Activated gamma-delta T cell treated with anti-CD3 and anti-CD28 coated beads, Interleukin-2, amount 50 U/mL, for 16 hours (primary cell): ENCODE measurements around the gene PLEKHA7.
"Not testable (repeated sequence)": the region's sequence is repeated elsewhere in the genome, so short reads cannot be mapped to it uniquely, and the experiment has no call there.

Source experiments
- DNase-seq: peaks from one replicate; pipeline ENCODE4 v3.0.0-alpha.2; 2020; ENCODE audit warnings: low read depth

PLEKHA7 gene

DNA sequence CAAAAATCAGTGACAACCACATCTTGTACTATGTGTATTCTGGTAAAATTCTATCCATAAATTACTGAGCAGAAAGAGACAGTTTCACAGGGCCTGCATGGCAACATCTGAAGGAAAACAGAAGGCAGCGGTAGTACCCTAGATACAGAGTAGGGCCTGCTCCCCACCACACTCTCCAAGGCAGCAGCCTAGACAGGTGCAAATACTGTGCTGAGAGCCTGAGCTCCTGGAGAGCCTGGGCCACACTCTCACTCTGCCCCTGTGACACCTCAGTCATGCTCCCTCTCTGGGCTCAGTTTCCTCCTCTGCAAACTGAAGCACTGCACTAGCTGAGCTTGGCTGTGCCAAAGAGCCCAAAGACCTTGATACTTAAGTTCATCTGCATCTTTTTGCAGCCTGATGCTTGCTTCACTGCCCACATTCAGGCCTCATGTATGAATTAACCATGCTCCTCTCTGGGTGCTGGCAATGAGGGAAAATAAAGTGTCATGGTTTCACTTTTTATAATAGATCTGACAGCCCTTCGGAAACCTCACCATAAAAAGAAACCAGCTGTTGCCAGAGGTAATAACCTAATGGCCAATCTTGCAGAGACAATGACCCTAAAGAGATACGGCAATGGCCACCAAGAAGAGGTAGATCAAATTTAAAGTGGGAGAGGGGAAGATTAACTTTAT is 104.7 kb downstream of the PLEKHA7 start:
- DNase-seq: no peak

DNA sequence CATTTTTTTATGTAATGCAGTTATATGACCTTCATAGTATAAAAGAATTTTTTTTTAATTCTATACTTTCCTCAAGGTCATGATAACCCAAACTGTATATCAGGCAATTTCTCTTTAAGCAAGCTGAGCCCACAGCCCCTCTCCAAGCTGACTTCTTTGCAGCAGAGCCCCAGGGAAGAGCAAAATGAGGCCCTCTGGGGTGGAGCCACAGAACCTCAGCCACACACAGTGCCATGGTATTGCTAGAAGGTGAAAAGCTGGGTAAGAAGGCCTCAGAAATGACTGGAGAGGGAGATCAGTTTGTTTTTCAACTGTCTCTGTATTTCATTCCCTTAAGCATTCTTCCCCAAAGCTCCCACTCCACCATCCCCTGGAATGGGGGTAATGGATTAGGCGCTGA is 108.8 kb downstream of the PLEKHA7 start:
- DNase-seq: no peak

DNA sequence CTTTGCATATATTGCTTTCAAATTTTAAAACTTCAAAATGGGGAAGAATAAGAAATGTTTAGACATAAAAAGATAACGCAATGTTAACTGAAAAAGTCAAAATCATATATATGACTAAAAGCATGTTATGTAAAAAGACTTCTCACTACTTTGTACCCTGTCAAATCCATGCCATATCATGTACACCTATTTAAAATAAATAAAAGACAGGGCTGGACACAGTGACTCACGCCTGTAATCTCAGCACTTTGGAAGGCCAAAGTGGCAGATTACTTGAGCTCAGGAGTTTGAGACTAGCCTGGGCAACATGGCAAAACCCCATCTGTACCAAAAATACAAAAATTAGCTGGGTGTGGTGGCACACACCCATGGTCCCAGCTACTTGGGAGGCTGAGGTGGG is 109.5 kb downstream of the PLEKHA7 start:
- DNase-seq: not testable (repeated sequence)

DNA sequence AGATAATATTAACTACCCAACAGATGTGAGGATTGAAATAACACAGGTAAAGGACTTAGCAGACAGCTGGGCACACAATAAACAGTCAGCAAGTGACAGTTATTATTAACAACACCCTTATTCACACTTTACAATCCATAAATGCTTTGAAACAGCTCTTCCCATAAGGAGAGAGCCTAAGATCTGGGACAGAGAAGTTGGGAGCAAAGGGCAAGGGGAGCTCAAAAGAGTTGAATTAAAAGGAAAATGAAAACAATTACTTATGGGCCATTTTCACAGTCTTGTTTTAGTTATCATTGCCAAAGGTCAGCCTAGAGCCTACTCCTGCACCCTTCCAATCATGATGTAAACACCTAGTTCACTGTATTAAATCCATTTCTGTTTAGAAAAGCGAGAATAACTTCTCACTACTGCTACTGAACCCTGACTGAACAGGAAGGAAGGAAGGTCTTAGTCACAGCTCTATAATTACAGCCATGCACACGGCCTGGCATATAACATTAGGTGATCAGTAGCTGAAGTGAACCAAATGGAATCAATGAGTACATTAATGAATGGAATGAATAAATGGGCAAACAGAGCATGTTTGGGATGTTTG is 111.3 kb downstream of the PLEKHA7 start:
- DNase-seq: no peak

DNA sequence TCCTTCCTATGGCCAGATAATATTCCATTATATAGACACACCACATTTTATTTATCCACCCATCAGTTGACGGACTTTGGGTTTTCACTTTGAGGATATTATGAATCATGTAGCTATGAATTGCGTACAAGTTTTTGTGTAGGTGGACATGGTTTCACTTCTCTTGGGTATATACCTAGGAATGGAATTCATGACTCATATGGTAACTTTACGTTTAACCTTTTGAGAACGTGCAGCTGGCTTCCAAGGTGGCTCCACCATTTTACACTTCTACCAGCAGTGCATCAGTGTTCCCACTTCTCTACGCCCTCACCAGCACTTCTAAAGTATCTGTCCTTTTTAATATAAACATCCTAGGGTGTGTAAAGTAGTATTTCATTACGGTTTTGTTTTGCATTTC is 112.0 kb downstream of the PLEKHA7 start:
- DNase-seq: no peak

DNA sequence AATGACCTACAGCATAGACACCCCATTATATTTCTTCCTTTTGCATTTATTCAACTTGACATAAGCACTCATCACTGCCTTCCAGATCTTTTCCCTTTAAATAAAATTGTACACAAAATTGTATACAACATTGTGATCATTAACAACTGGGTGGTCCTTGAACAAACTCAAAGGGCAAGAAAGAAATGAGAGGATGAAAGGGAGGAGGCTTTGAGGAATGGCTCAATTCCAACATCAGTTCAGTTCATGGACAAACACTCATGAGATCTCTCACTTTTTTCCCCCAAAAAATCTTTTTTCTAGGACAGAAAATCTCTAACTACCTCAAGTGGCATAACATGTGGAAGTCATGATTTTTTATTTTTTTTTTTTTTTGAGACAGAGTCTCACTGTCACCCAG is 113.7 kb downstream of the PLEKHA7 start:
- no peak for DNase-seq

DNA sequence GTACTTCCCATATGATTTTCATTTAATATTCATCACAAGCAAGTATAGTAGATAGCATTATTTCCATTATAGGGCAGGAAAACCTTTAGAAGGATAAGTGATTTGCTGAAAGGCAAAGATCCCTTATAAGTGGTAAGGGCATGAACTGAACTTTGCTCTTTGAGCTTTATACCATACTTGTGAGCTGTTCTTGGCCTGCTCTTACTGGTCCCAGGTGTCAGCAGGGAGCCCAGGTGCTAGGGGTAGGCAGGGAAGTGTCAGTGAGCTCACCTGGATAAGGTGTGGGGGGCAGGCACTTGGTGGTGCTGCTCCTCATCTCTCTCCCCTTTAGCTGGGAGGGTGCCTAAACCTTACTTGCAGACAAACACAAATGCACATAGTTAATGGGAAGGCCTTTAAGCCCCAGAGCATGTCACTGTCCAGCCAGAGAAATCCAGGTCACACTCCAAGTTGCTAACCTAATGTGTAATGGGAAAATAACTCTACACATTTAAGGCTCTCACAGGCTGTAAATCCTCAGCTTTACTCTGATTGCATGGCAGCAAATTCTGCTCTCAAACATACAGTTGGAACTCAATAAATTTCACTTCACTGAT is 114.4 kb downstream of the PLEKHA7 start:
- DNase-seq: no peak

DNA sequence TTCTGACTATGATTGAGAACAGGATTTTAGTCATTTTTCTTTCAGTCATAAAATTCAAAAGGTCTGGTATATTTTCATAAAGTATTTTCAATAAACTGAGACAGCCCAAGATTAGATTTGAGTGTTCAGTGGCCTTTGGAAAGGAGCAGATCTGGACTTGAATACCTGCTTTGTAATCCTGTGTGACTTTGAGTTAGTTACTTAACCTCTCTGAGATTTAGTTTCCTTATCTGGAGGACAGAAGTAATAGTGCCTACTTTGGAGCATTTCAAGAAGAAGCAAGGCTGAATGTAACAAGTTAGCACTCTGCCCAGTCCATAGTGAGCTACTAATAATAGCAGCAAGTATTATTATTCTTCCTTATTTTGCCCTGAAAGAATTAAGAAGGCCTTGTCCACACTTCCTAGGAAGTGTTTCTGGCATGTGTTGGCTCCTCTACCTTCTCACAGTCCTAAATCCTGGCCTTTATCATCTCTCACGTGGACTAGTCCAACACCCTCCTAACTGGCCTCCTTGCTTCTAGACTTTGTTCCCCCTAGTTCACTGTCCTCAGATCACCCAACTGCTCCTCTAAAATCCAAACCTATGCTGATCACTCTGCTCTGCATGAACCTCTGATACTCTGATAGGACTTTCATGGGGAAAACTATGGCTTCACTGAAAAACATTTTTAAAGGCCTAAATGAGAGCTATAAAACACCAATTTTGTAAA is 115.8 kb downstream of the PLEKHA7 start:
- no peak for DNase-seq

DNA sequence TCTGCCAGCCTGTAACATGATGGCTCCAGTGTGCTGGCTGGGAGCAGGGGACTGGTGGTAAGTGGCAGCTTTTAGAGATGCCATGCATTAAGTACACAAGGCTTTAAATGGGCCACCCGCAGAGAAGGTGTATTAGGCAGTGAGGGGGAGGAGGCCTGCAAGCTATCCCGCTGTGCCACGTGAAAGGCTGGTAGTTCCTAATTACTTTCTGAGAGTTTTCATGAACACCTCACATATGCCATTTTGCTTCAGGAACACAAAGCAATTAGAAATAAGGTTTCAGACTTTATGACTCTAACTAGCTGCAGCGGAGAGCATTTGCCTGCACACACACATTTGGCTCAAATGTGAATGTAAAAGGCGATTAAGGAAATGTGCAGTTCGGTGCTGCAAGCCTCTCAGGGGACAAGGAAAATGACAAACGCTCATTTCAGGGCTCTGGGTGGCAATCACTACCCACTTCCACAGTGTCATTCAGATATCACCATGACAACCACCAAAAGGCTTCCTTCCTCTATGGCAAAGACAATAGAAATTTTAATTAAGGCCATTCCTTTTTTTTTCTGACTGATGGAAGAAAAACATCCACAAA is 116.6 kb downstream of the PLEKHA7 start:
- DNase-seq: no peak

DNA sequence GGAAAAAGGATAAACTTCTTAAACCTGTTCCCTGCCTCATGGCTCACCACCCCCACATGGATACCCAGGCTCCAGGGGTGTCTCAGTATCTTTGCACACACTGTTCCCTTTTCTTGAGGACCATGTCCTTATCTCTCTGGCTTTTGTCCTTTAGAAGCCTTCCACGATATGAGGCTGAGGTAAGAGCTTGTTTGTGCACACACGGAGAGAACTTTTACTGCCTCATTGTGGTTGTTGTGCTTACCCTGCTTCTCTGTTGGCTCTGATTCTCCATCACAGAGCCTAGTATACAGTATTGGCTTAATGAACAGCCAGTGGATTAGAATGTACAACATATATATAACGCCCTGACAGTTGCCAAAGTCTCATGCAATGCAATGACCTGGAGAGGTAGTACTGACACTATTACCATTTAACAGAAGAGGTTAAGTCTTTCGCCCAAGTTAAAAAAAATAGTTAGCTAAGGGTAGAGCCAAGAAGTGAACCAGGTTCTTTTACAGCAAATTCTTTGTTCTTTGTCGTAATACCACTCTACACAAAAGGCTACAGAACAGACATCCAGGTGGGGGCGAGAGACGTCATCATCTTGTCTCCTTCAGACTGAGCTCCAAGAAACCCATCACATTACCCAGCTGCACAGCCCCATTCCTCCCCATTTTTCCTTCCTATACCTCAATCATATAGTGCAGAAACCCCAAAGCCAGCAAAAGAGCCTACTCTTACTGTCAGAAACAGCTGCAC is 117.3 kb downstream of the PLEKHA7 start:
- DNase-seq: no peak

DNA sequence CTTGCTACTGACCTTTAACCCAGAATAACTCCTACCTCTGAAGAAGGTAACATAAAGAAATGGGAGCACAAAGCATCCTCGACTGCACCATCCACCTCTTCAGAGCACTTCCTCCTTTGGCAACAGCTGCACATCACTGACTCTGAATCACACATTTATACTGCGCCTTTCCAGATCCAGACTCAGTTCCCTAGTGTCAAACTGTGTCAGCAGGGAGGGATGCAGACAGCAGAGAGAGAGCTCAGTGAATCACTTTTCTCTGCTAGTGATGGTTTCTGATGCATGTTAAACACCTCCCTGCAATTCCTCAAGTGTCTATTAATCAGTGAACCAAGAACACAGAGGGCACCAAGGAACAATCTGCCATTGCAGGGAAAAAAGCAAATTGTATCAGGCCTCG is 118.9 kb downstream of the PLEKHA7 start:
- no peak for DNase-seq

DNA sequence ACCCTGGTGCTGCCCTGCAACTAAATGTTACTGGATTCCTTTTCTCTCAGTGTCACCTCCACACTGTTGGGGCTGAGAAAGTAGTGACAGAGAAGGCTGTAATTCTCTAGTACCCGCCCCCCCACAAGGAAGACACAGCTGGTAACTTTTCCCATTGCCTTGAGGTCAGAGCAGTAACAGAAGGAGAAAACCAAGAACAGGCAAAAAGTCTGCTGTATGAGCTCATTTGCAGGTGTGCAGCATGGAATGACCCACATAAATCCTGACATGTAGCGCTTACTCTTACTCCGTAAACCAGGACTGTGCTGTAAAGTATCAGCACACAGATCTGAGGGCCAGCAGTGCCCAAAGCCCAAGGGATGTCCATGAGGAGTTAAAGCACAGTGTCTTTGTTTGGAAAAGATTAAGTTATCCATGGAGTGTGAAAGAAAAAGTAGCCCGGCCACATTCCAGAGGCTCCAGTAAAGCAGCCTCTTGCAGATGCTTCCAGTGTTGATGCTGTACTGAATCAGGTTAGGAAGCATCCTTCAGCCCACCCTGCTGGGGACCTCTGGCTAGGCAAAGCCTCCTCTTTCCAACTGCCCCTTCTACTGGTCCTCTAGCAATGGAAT is 120.7 kb downstream of the PLEKHA7 start:
- DNase-seq: no peak

DNA sequence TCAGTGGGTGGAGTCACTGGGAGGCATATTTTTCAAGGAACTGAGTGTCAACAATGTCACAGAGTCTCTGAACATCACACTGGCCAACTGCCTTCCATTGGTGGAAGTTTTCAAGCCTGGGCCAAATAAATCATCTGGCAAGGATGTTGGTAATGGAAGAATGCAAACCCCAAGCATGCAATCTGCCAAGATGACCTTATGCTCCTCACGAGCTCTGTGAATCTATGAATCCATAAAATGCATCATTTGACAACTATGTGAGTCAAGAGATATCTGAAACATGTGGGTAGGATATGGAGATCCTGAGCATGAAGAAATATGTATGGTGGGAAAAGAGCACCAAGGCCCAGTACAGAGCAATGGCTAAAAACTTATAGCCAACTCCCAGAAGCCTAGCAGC is 122.2 kb downstream of the PLEKHA7 start:
- no peak for DNase-seq

DNA sequence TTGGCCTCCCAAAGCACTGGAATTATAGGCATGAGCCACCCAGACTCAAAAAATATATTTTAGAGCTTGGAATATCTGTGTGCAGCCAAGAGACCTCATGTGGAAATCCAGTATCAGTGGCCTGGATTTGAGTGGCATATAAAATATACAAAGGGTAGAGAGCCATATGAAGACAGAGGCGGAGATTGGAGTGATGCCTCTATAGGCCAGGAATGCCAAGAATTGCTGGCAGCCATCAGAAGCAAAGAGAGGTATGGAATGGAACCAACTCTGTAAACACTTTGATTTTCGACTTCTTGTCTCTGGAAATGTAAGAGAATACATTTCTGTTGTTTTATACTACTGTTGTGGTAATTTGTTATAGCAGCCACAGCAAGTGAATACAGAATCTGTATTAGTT is 123.0 kb downstream of the PLEKHA7 start:
- no peak for DNase-seq

DNA sequence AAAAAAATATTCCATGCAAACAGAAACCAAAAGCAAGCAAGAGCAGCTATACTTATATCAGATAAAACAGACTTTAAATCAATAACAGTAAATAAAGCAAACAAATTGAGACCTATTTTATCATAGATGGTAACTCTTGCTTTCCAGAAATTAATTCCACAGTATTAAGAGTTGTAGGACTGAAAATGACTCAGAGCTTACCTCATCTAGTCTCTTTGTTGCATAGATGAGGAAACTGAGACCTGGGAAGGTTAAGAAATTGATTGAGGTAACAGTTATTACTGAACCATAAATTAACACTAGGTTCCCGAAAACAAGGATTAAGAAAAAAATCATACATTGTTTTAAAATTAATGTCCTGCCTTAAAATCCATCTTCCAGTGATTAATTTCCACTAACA is 123.8 kb downstream of the PLEKHA7 start:
- DNase-seq: no peak

DNA sequence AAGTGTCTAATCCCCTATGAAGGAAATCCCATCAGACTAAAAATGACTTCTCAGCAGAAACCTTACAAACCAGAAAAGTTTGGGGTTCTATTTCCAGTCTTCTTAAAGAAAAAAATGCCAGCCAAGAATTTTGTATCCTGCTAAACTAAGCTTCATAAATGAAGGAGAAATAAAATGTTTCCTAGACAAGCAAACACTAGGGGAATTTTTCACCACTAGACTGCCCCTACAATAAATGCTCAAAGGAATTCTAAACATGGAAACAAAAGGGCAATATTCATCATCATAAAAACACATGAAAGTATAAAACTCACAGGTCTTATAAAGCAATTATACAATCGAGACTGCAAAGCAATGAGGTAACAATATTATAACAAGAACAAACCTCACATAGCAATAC is 124.3 kb downstream of the PLEKHA7 start:
- DNase-seq: no peak

DNA sequence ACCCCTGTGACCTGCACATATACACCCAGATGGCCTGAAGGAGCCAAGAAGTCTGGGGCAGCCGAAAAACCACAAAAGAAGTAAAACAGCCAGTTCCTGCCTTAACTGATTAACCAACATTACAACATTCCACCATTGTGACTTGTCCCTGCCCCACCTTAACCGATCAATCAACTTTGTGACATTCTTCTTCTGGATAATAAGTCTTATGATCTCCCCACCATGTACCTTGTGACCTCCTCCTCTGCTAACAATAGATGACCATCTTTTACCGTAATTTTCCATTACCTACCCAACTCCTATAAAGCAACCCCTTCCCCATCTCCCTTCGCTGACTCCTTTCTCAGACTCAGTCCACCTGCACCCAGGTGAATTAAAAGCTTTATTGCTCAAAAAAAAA is 125.2 kb downstream of the PLEKHA7 start:
- DNase-seq: not testable (repeated sequence)

DNA sequence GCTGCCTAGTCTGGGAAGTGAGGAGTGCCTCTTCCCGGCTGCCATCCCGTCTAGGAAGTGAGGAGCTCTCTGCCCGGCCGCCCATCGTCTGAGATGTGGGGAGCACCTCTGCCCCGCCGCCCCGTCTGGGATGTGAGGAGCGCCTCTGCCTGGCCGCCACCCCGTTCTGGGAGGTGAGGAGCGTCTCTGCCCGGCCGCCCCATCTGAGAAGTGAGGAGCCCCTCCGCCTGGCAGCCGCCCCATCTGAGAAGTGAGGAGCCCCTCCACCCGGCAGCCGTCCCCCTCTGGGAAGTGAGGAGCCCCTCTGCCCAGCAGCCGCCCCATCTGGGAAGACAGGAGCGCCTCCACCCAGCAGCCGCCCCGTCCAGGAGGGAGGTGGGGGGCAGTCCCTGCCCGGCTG is 126.3 kb downstream of the PLEKHA7 start:
- DNase-seq: not testable (repeated sequence)

DNA sequence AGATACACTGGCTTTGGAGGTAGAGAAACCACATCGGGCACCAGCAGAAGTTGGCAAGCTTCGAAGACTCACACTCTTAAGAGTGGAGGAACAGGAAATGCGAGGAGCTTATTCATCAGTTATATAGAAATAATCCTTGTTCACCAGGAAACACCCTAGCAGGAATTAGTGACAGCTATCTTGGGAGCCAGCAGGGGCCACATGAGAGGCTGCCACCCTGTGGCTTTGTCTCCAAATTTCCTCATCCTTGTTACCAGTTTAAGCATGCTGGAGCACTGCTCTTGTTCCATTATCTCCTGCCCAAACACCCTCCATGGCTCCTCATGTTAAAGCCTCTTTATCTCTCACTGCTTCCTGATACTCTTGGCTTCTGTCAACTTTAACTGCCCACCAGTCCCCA is 131.0 kb downstream of the PLEKHA7 start:
- no peak for DNase-seq

DNA sequence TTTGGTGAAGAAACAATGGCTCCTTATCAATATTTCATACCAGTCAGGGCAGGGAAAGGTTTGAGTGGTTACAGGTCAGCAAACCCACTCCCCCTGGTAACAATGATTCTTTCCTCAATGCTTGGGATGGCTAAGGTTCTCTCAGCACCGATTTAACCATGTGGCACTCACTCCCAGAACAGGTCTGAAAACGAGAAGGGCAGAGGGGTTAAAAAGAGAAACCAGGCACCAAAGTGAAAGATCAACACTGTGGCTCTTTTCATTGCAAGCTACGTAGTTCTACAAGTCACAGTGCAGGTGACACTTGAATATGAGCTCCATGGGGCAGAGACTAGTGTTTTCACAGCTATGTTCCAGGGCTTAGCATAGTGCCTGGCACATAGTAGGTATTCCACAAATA is 132.4 kb downstream of the PLEKHA7 start:
- DNase-seq: no peak

DNA sequence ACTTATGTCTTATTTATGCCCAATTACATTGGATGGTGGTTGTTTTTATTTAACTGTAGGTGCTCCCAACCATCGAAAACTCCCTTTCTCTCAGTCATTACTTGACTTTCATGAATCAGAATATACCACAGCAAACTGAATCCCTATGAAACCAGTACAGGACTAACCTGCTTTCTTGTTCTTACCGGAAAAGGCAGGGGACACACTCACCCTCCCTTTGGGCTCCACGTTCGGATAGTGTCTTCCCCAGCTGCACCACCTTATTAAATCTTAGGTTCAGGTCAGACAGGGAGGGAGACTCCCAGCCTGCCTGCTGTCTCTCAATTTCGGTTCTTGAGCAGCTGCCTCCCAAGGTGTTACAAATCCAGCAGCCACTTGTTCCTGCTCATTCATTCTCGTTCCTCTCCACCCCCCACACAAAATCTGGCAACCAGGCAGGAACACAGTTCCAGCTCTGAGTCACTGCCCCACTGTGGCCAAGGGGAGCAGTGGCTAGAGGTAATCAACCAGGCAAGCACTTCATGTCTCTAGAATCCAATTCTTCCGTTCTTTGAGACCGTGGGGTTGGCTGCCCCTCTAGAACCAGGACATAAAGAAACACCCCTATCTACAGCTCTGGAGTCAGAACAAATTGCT is 133.0 kb downstream of the PLEKHA7 start:
- no peak for DNase-seq
